ENCODE measurements around the gene FBLN7.
"Not testable (repeated sequence)": the region's sequence is repeated elsewhere in the genome, so short reads cannot be mapped to it uniquely, and the experiment has no call there.

Gene FBLN7

GRCh38 chr2:112204411-112204810, 66.2 kb downstream of the FBLN7 start:
- TF ChIP-seq CTCF (IDR thresholded peaks at IDR 0.05; ENCODE audit: insufficient read depth, low read length, missing control alignments), result no peak
- no peak overlapping the region for H3K4me3 ChIP-seq (ENCODE audit: low read depth, low read length)
- CTCF ChIA-PET, result interaction anchor here (0.9 to 1.7 kb wide), 2 partner anchors 12 to 83 kb away, joined by 3 read pairs; no protein-coding TSS in a partner anchor
- DNase-seq (ENCODE audit: low read depth, low spot score), result no peak
- POLR2A ChIA-PET, result no interaction called here

GRCh38 chr2:112207905-112208304, 69.7 kb downstream of the FBLN7 start:
- DNase-seq (ENCODE audit: low read depth, low spot score); H3K4me3 ChIP-seq (ENCODE audit: low read depth, low read length); POLR2A ChIA-PET; CTCF ChIA-PET: not testable (repeated sequence)

GRCh38 chr2:112216167-112216566, 78.0 kb downstream of the FBLN7 start:
- ChIA-PET CTCF (interaction anchor here (0.8 to 1.8 kb wide), 4 partner anchors 10 to 234 kb away, joined by 3 to 8 read pairs (median 4); no protein-coding TSS in a partner anchor), POLR2A (no interaction called here)
- H3K4me3 ChIP-seq (ENCODE audit: low read depth, low read length), result no peak overlapping the region
- peak; percentile 15 for TF ChIP-seq CTCF (IDR thresholded peaks at IDR 0.05; ENCODE audit: insufficient read depth, low read length, missing control alignments)
- DNase-seq (ENCODE audit: low read depth, low spot score), result no peak

- no peak for TF ChIP-seq CTCF (IDR thresholded peaks at IDR 0.05; ENCODE audit: insufficient read depth, low read length, missing control alignments)
- CTCF ChIA-PET, result interaction anchor here (1.5 to 1.8 kb wide), 3 partner anchors 9 to 96 kb away, joined by 3 to 8 read pairs (median 4); no protein-coding TSS in a partner anchor
- POLR2A ChIA-PET, result no interaction called here
- no peak for DNase-seq (ENCODE audit: low read depth, low spot score)
- no peak overlapping the region for H3K4me3 ChIP-seq (ENCODE audit: low read depth, low read length)
Observed at GRCh38 chr2:112217854-112218253, 79.7 kb downstream of the FBLN7 start.

- H3K4me3 ChIP-seq (ENCODE audit: low read depth, low read length), result no peak overlapping the region
- no peak for DNase-seq (ENCODE audit: low read depth, low spot score)
- POLR2A ChIA-PET, result no interaction called here
- CTCF ChIA-PET, result no interaction called here
- no peak for TF ChIP-seq CTCF (IDR thresholded peaks at IDR 0.05; ENCODE audit: insufficient read depth, low read length, missing control alignments)
Observed at GRCh38 chr2:112220186-112220585, 82.0 kb downstream of the FBLN7 start.

- TF ChIP-seq CTCF (IDR thresholded peaks at IDR 0.05; ENCODE audit: insufficient read depth, low read length, missing control alignments), result no peak
- DNase-seq (ENCODE audit: low read depth, low spot score), result no peak
- H3K4me3 ChIP-seq (ENCODE audit: low read depth, low read length), result no peak overlapping the region
- CTCF ChIA-PET, result no interaction called here
- POLR2A ChIA-PET, result no interaction called here
Observed at GRCh38 chr2:112220831-112221230, 82.6 kb downstream of the FBLN7 start.

GRCh38 chr2:112229348-112229747, 91.2 kb downstream of the FBLN7 start:
- no peak for DNase-seq (ENCODE audit: low read depth, low spot score)
- CTCF ChIA-PET, result interaction anchor here (0.6 kb wide), 1 partner anchor 21 kb away, joined by 3 read pairs; no protein-coding TSS in a partner anchor
- POLR2A ChIA-PET, result no interaction called here
- no peak overlapping the region for H3K4me3 ChIP-seq (ENCODE audit: low read depth, low read length)
- no peak for TF ChIP-seq CTCF (IDR thresholded peaks at IDR 0.05; ENCODE audit: insufficient read depth, low read length, missing control alignments)
